HepG2 (cell line): Measurements from ENCODE around the gene EFS. TPM values are rescaled to one million over a fixed set of nuclear protein-coding genes. Genes with fewer than 3 reads are reported as not detected.

ENCODE experiments used
- CENPT ChIP-seq: sonication (generic); formaldehyde crosslinking; IDR thresholded peaks from 2 replicates; pipeline ENCODE4 v1.8.0; 2022; ENCODE audit warnings: low read depth, mild to moderate bottlenecking, moderate library complexity, missing genetic modification reagents
- GATA4 ChIP-seq: sonication (generic); IDR thresholded peaks from 2 replicates; pipeline ENCODE4 v1.6.1; 2016; ENCODE audit warnings: antibody characterized with exemption, low read depth, borderline replicate concordance
- HOXD1 ChIP-seq: sonication (generic); formaldehyde crosslinking; IDR thresholded peaks from 2 replicates; pipeline ENCODE4 v1.5.0; 2020; ENCODE audit warnings: missing genetic modification reagents
- NKX3-1 ChIP-seq: sonication (generic); formaldehyde crosslinking; IDR thresholded peaks from 2 replicates; pipeline ENCODE4 v1.5.0; 2020; ENCODE audit warnings: missing genetic modification reagents
- PBX2 ChIP-seq: IDR thresholded peaks from 2 replicates; pipeline ENCODE4 v1.6.1; 2016; ENCODE audit warnings: control low read depth
- PLRG1 ChIP-seq: fragments of 450-650 bp; conservative IDR thresholded peaks from 2 replicates; pipeline ENCODE4 v1.6.1; 2016
- PTBP1 ChIP-seq: fragments of 200-400 bp; formaldehyde crosslinking; IDR thresholded peaks from 2 replicates; pipeline ENCODE4 v1.6.1; 2018; ENCODE audit warnings: low read length, low read depth; ENCODE audit not compliant: poor library complexity, severe bottlenecking
- SRF ChIP-seq: IDR thresholded peaks from 2 replicates; pipeline ENCODE4 v1.6.1; 2011; ENCODE audit warnings: mild to moderate bottlenecking, low read depth, low read length, moderate library complexity
- TOE1 ChIP-seq: sonication (generic); formaldehyde crosslinking; IDR thresholded peaks from 2 replicates; pipeline ENCODE4 v1.4.0; 2020; ENCODE audit warnings: mild to moderate bottlenecking, missing genetic modification reagents
- TP53 ChIP-seq: sonication (generic); formaldehyde crosslinking; conservative IDR thresholded peaks from 2 replicates; pipeline ENCODE4 v1.4.0; 2020; ENCODE audit warnings: missing genetic modification reagents
- XRCC5 ChIP-seq: fragments of 200-400 bp; formaldehyde crosslinking; optimal IDR thresholded peaks from 2 replicates; pipeline ENCODE3; 2017; ENCODE audit warnings: mild to moderate bottlenecking, low read length
- YEATS2 ChIP-seq: sonication (generic); formaldehyde crosslinking; IDR thresholded peaks from 2 replicates; pipeline ENCODE4 v1.4.0; 2020; ENCODE audit warnings: missing genetic modification reagents, borderline replicate concordance
- ZFP62 ChIP-seq: sonication (generic); formaldehyde crosslinking; IDR thresholded peaks from 2 replicates; pipeline ENCODE4 v1.4.0; 2020; ENCODE audit warnings: missing genetic modification reagents
- ZNF160 ChIP-seq: sonication (generic); formaldehyde crosslinking; IDR thresholded peaks from 2 replicates; pipeline ENCODE4 v1.8.0; 2022; ENCODE audit warnings: mild to moderate bottlenecking, inconsistent platforms, missing genetic modification reagents
- ZNF263 ChIP-seq: sonication (generic); formaldehyde crosslinking; IDR thresholded peaks from 2 replicates; pipeline ENCODE4 v1.4.0; 2020; ENCODE audit warnings: missing genetic modification reagents
- ZNF530 ChIP-seq: sonication (generic); formaldehyde crosslinking; IDR thresholded peaks from 2 replicates; pipeline ENCODE4 v1.5.0; 2020; ENCODE audit warnings: low read depth, mild to moderate bottlenecking, missing genetic modification reagents
- ZNF570 ChIP-seq: sonication (generic); formaldehyde crosslinking; IDR thresholded peaks from 2 replicates; pipeline ENCODE4 v1.4.0; 2020; ENCODE audit warnings: mild to moderate bottlenecking, missing genetic modification reagents, borderline replicate concordance
- ZNF615 ChIP-seq: sonication (generic); formaldehyde crosslinking; IDR thresholded peaks from 2 replicates; pipeline ENCODE4 v1.5.0; 2020; ENCODE audit warnings: mild to moderate bottlenecking, missing genetic modification reagents, borderline replicate concordance
- ZNF646 ChIP-seq: sonication (generic); formaldehyde crosslinking; IDR thresholded peaks from 2 replicates; pipeline ENCODE4 v1.9.0; 2021; ENCODE audit warnings: mild to moderate bottlenecking, missing genetic modification reagents
- ZNF704 ChIP-seq: sonication (generic); formaldehyde crosslinking; IDR thresholded peaks from 2 replicates; pipeline ENCODE4 v1.8.1; 2023; ENCODE audit warnings: mild to moderate bottlenecking, inconsistent platforms, moderate library complexity, missing genetic modification reagents, borderline replicate concordance
- ZNF777 ChIP-seq: sonication (generic); formaldehyde crosslinking; IDR thresholded peaks from 2 replicates; pipeline ENCODE4 v1.4.0; 2020; ENCODE audit warnings: missing genetic modification reagents
- polyA plus RNA-seq, 8 experiments: library from polyadenylated mRNA; depleted of rRNA in 3 of 8; stranded (reverse) in 7 of 8; unstranded in 1 of 8; fragments of >200 nt; fragmentation: Illumina TruSeq in 4 of 8; extraction: Trizol in 4 of 8; gene quantifications; 2 replicates each; pipeline versions ENCODE4 v1.2.1 to v1.2.3, GENCODE V29; 2011 to 2016; ENCODE audit warnings: low read depth in 4 of 8, missing spikeins in 1 of 8, mixed read lengths in 1 of 8; ENCODE audit not compliant: insufficient read depth in 1 of 8
- total RNA-seq, 5 experiments: library from RNA; depleted of rRNA; stranded (reverse); fragments of >200 nt; fragmentation: Illumina TruSeq; extraction: Trizol; gene quantifications; 2 replicates each; pipeline ENCODE4 v1.2.3, GENCODE V29; 2016; ENCODE audit warnings: low read depth in 1 of 5

EFS gene
- total and polyA plus RNA-seq, 2 of the 13 experiments (the other 11 are each of a cell fraction or from before 2014, with no cell fraction given), result not detected

- TF ChIP-seq GATA4 (peak; percentile 50), CENPT (CRISPR knock-in tag) (peak; percentile 87; the same call in 1 of the 2 replicates), ZNF530 (CRISPR knock-in tag) (no peak), PTBP1 (no peak), ZNF615 (CRISPR knock-in tag) (no peak; the same call in 1 of the 2 replicates), TP53 (CRISPR knock-in tag) (peak; percentile 91; the same call in 1 of the 2 replicates), ZNF646 (no peak), HOXD1 (peak; percentile 96), SRF (peak; percentile 52), ZFP62 (CRISPR knock-in tag) (no peak), ZNF704 (CRISPR knock-in tag) (peak; percentile 97), ZNF160 (CRISPR knock-in tag) (peak; percentile 77), PBX2 (peak; percentile 98), PLRG1 (no peak), NKX3-1 (CRISPR knock-in tag) (peak; percentile 97), TOE1 (peak; percentile 94), ZNF263 (CRISPR knock-in tag) (peak; percentile 71), YEATS2 (peak; percentile 98), ZNF777 (CRISPR knock-in tag) (peak; percentile 6; the same call in 1 of the 2 replicates), XRCC5 (peak; percentile 90), ZNF570 (no peak; the same call in 1 of the 2 replicates)
Observed at GRCh38 chr14:23320584-23321571, 44.1 kb downstream of the EFS start, which contains the start of gene PABPN1 (continued).
